Gastrocnemius medialis (tissue), 4 donors: ENCODE measurements around the gene TMEM266. TPM values are rescaled to one million over a fixed set of nuclear protein-coding genes. Genes with fewer than 3 reads are reported as not detected.

Experiments
- ATAC-seq, 2 donors: fragments of 150-250 bp; one replicate each; pipeline ENCODE4 v1.9.1; 2016
- DNase-seq, 2 donors: peaks; one replicate each; pipeline ENCODE4 v3.0.0-alpha.2; 2019
- H3K27ac ChIP-seq, 4 donors: fragments of 200-600 bp; sonication (generic); 1 replicate in 1 of 4; 2 replicates in 3 of 4; pipeline ENCODE4 v1.5.1; 2016 to 2018; ENCODE audit warnings: mild to moderate bottlenecking in 2 of 4, moderate library complexity in 1 of 4
- H3K27me3 ChIP-seq, 3 donors: fragments of 200-600 bp; sonication (generic) in 2 of 3; 1 replicate in 1 of 3; 2 replicates in 2 of 3; pipeline versions ENCODE4 v1.5.1 to v1.6.0; 2016 to 2019; ENCODE audit warnings: mild to moderate bottlenecking in 1 of 3, moderate library complexity in 1 of 3
- H3K36me3 ChIP-seq, 2 donors: fragments of 200-600 bp; sonication (generic) in 1 of 2; one replicate each; pipeline ENCODE4 v1.5.1; 2017 to 2018
- H3K4me1 ChIP-seq, 2 donors: fragments of 200-600 bp; sonication (generic) in 1 of 2; one replicate each; pipeline ENCODE4 v1.5.1; 2016 to 2017; ENCODE audit warnings: mild to moderate bottlenecking in 2 of 2
- H3K4me3 ChIP-seq, 4 donors: fragments of 200-600 bp; sonication (generic) in 3 of 4; 1 replicate in 1 of 4; 2 replicates in 3 of 4; pipeline ENCODE4 v1.5.1; 2016 to 2019; ENCODE audit warnings: mild to moderate bottlenecking in 2 of 4
- H3K9me3 ChIP-seq, 3 donors: fragments of 200-600 bp; sonication (generic) in 2 of 3; 1 replicate in 1 of 3; 2 replicates in 2 of 3; pipeline ENCODE4 v1.5.1; 2016 to 2019
- CTCF ChIP-seq, 5 experiments: fragments of 450-650 bp in 3 of 5; fragments of 200-600 bp in 2 of 5; sonication (generic) in 2 of 5; IDR thresholded peaks in 4 of 5; conservative IDR thresholded peaks in 1 of 5; 1 replicate in 4 of 5; 2 replicates in 1 of 5; pipeline ENCODE4 v1.5.1; 2016 to 2019; ENCODE audit warnings: antibody characterized with exemption in 5 of 5, mild to moderate bottlenecking in 3 of 5, moderate library complexity in 3 of 5
- POLR2A ChIP-seq, 2 donors: fragments of 450-650 bp; IDR thresholded peaks; one replicate each; pipeline ENCODE4 v1.6.1; 2017; ENCODE audit warnings: antibody characterized with exemption in 2 of 2, mild to moderate bottlenecking in 2 of 2, moderate library complexity in 2 of 2
- in situ Hi-C, 4 donors: fragments of 200-750 bp; cut with MboI; loops; one replicate each; pipeline versions ENCODE4 v1.15.0 to v1.8.0; 2017; ENCODE audit warnings: low sequenced_read_pairs in 4 of 4
- intact Hi-C: fragments of 100-400 bp; cut with DNase I; formaldehyde crosslinking; loops from one replicate; pipeline ENCODE4 v1.15.1; 2023; ENCODE audit warnings: low total_unique reads
- total RNA-seq, 4 donors: library from RNA; depleted of rRNA; stranded (reverse); fragments of >200 nt; gene quantifications; one replicate each; pipeline versions ENCODE4 v1.1.0 to v1.2.3, GENCODE V29; 2016

TMEM266 gene
- total RNA-seq, 4 donors from 2014 or later, result 3.6 to 17.1 (median 11.7) TPM

GRCh38 chr15:76165951-76166350, 106.2 kb downstream of the TMEM266 start:
- peaks cover 26% of the 10 kb centered on the region in 2 donors for H3K4me1 ChIP-seq
- ATAC-seq, result no peak
- in situ Hi-C loops, result no loop called here

GRCh38 chr15:76168237-76168984, 108.6 kb downstream of the TMEM266 start:
- intact Hi-C loops, result no loop called here
- H3K27ac ChIP-seq, result no peak overlapping the region
- no peaks in the 10 kb centered on the region for H3K9me3 ChIP-seq
- DNase-seq (no peak), ATAC-seq (no peak)
- TF ChIP-seq POLR2A (IDR thresholded peaks at IDR 0.05), result no peak
- no peak overlapping the region for H3K4me3 ChIP-seq
- H3K36me3 ChIP-seq, result no peaks in the 10 kb centered on the region
- in situ Hi-C loops, result no loop called here
- no peaks in the 10 kb centered on the region for H3K27me3 ChIP-seq
- peaks cover 14 to 15% of the 10 kb centered on the region in 2 donors for H3K4me1 ChIP-seq

More at GRCh38 chr15:76165951-76166350, 106.2 kb downstream of the TMEM266 start:
- DNase-seq, result no peak
- Histone ChIP-seq H3K9me3 (no peaks in the 10 kb centered on the region), H3K27me3 (no peaks in the 10 kb centered on the region), H3K36me3 (no peaks in the 10 kb centered on the region), H3K4me3 (no peak overlapping the region), H3K27ac (no peak overlapping the region)
- intact Hi-C loops, result no loop called here
- TF ChIP-seq POLR2A (IDR thresholded peaks at IDR 0.05) (no peak), CTCF (IDR thresholded peaks at IDR 0.05 in 4 of 5, conservative IDR thresholded peaks at IDR 0.05 in 1 of 5) (no peak)

GRCh38 chr15:76169018-76169417, 109.2 kb downstream of the TMEM266 start:
- in situ Hi-C loops, result no loop called here
- H3K27ac ChIP-seq, result no peak overlapping the region
- no peak for TF ChIP-seq POLR2A (IDR thresholded peaks at IDR 0.05)
- no peak for TF ChIP-seq CTCF (IDR thresholded peaks at IDR 0.05 in 4 of 5, conservative IDR thresholded peaks at IDR 0.05 in 1 of 5)
- intact Hi-C loops, result no loop called here
- H3K36me3 ChIP-seq, result no peaks in the 10 kb centered on the region
- no peaks in the 10 kb centered on the region for H3K9me3 ChIP-seq
- DNase-seq, result no peak
- peak in 1 of 2 donors; percentile 49 for ATAC-seq
- peaks cover 13 to 14% of the 10 kb centered on the region in 2 donors for H3K4me1 ChIP-seq
- no peak overlapping the region for H3K4me3 ChIP-seq
- H3K27me3 ChIP-seq, result no peaks in the 10 kb centered on the region

GRCh38 chr15:76169911-76170800, 110.4 kb downstream of the TMEM266 start:
- intact Hi-C loops, result no loop called here
- TF ChIP-seq POLR2A (IDR thresholded peaks at IDR 0.05) (no peak), CTCF (IDR thresholded peaks at IDR 0.05 in 4 of 5, conservative IDR thresholded peaks at IDR 0.05 in 1 of 5) (no peak)

GRCh38 chr15:76172782-76173181, 113.0 kb downstream of the TMEM266 start:
- Histone ChIP-seq H3K9me3 (no peaks in the 10 kb centered on the region), H3K36me3 (no peaks in the 10 kb centered on the region), H3K4me3 (no peak overlapping the region), H3K27me3 (no peaks in the 10 kb centered on the region), H3K27ac (peak overlapping the region; percentile 93 to 98 (median 96)), H3K4me1 (peaks cover 37% of the 10 kb centered on the region in 2 donors)
- ATAC-seq (no peak), DNase-seq (no peak)
- intact Hi-C loops, result no loop called here
- TF ChIP-seq POLR2A (IDR thresholded peaks at IDR 0.05), result no peak
- no peak for TF ChIP-seq CTCF (IDR thresholded peaks at IDR 0.05 in 4 of 5, conservative IDR thresholded peaks at IDR 0.05 in 1 of 5)
- in situ Hi-C loops, result no loop called here

More at GRCh38 chr15:76169911-76170800, 110.4 kb downstream of the TMEM266 start:
- Histone ChIP-seq H3K27me3 (no peaks in the 10 kb centered on the region), H3K27ac (peak overlapping the region in 1 of 4 donors; percentile 12), H3K4me1 (peaks cover 14 to 15% of the 10 kb centered on the region in 2 donors), H3K36me3 (no peaks in the 10 kb centered on the region), H3K9me3 (no peaks in the 10 kb centered on the region), H3K4me3 (no peak overlapping the region)
- in situ Hi-C loops, result no loop called here
- ATAC-seq (no peak), DNase-seq (no peak)
